GM18526 (cell line): ENCODE data around the gene ZNF396.

Experiments used
- POLR2A ChIP-seq: IDR thresholded peaks from 3 replicates; pipeline ENCODE4 v1.6.1; 2011; ENCODE audit not compliant: insufficient read length; ENCODE audit errors: extremely low read depth

Gene ZNF396

DNA sequence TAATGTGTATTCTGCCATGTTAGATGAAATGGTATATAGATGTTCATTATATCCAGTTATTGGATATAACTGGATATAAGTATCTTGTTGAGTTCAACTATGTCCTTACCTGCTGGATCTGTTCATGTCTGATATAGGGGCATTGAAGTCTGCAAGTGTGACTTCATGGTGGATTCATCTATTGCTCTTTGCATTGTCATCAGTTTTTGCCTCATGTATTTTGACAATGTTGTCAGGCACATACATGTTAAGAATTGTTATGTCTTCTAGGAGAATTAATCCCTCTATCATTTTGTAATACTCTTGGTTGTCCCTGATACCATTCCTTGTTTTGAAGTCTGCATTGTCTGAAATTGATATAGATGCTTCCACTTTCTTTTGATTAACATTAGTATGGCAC, 48.3 kb downstream of the ZNF396 start:
- TF ChIP-seq POLR2A, result no peak

DNA sequence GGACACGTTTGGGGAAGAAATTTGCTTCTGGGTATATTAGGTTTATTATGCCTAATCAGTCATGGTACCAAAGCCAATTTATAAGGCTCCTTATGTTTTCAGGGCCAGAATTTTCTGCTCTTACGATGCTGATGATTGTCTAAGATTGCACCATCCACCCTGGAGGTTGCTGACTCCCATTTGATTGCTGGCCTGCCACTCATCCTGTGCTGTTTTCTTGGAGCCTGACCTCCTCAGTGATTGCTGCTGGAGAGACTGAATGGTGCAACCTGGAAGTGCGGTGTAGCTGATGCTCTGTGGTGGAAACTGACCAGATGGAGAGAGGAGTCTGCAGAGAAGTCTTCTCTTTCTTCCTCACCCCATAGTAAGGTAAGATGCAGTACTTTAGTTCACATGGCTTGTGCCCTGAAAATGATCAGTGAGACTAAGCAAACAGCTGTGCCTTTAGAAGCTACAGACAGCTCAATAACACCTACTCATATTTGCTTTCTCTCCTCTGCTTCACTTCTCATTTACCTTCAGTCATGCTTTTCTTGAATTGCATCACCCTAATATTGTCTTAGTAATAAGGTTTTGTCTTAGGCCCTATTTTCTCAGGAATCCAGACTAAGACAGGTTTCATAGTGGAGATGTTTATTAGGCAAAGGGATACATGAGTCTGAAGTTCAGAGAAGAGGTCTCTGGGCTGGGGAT, 50.3 kb downstream of the ZNF396 start:
- no peak for TF ChIP-seq POLR2A

DNA sequence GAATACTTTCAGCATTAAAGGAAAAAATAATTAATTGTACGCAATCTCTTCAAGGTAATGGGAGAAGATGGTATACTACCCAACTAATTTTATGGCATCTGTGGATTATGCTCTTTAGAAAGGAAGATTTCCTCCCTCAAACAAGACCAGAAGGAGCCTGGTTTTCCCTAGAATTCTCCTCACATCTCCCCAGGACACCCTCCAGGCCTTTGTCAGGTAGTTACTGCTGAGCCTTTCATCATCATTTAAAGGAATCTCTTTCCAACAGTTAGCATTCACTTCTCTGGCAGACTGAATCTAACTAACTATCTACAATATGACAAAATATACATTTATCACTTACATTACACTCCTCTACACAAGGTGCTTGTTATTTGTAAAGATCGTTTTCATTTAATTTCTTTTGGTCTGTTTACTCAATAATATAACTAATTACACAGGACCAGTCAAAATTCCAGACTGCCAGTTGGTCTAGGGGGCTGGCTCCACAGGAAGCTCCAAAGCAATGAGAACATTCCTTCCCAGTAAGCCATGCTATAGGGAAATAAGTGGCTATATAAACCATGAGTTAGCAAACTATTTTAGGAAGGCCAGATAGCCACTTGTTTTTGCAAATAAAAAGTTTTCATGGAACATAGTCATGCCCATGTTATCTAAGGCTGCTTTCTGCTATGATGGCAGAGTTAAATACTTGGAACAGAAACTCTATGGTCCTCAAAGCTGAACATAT, 52.0 kb downstream of the ZNF396 start:
- TF ChIP-seq POLR2A, result no peak

DNA sequence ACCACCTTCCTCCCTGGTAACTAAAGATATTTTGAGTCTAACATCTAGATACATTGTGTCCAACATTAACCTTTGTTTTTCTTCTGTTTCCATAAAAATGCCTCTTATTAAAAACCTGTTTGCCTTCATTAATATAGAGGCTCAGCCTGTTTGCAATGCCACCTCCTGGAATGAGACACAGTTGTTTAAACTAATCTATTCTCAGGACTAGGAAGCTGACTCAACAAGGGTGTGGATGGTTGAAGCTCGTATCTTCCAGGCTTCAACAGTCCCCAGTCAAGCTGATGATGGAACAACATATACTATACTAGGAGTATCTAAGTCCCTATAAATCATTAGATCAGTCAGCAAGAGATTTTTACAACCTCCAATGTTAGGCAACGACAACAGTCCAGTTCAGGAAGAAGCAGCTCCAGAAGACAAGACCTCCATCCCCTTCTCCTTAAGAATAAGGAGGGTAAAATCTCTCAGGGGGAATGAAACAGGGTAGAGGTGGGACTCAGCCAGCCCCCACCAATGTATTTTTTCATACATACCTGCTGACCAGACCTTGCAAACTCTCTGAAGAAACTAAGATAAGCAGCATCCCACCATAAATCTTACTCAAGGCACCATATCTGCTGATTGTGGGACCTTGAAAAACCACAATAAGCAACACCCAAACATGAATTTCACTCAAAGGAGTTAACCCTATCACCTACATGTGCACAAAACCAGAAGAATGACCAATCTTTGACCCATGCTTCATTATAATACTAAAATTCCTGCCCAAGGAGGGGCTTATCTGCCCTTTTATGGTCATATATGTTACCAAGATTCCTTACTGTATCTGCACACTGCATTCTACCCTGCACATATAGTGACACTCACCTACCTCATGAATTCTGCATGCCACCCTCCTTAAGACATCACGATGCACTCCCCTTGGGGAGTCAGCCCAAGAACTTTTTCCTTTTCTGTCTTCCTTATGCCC, 54.4 kb downstream of the ZNF396 start:
- TF ChIP-seq POLR2A, result no peak
